Measurements from ENCODE around the gene LILRB4. TPM values are rescaled to one million over a fixed set of nuclear protein-coding genes. Genes with fewer than 3 reads are reported as not detected.

Gene LILRB4
- total and polyA plus RNA-seq, 2 experiments from 2014 or later, result not detected

DNA sequence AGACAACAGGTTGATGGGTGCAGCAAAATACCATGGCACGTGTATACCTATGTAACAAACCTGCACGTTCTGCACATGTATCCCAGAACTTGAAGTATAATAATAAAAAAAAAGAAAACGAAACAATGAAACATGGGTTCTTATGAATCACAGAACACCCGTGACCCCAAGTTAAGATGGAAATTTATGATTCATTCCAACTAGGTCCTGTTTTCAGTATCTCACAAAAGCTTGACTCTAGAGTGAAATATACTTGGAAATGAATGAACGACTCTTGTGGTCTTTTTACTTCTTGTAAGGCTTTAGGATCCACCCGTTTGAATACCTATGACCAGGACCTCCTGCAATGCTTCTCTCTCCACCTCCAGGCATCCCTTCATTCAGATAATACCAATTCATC is 3.5 kb upstream of the LILRB4 start:
- H3K27ac ChIP-seq, result no peak overlapping the region
- H3K36me3 ChIP-seq (ENCODE audit: low read depth), result no peaks in the 10 kb centered on the region
- no peak overlapping the region for H3K4me3 ChIP-seq
- no peaks in the 10 kb centered on the region for H3K9me2 ChIP-seq (ENCODE audit: insufficient read depth)
- in situ Hi-C loops (cut with MboI), result no loop called here
- no peak overlapping the region for H3K9ac ChIP-seq
- no peak for DNase-seq
- H2AFZ ChIP-seq, result no peak overlapping the region
- no peaks in the 10 kb centered on the region for H3K4me1 ChIP-seq (ENCODE audit: insufficient read depth)
- H4K20me1 ChIP-seq (ENCODE audit: insufficient read depth), result no peaks in the 10 kb centered on the region
- no peaks in the 10 kb centered on the region for H3F3A ChIP-seq (ENCODE audit: insufficient read depth)
- WGBS, 2 experiments (ENCODE audit: low coverage in 1 of 2, low lambda C conversion rate in 2 of 2, missing lambda C conversion rate in 2 of 2), result 22% methylated on average over 6 of the region's 6 CpGs
- no peaks in the 10 kb centered on the region for H3K9me3 ChIP-seq (ENCODE audit: low read depth)
- no peaks in the 10 kb centered on the region for H3K79me2 ChIP-seq (ENCODE audit: insufficient read depth)
- no peak for TF ChIP-seq EZH2phosphoT487 (IDR thresholded peaks at IDR 0.05; ENCODE audit: insufficient read depth, low read depth)
- no peak overlapping the region for H3K4me2 ChIP-seq (ENCODE audit: unreplicated experiment)
- no peaks in the 10 kb centered on the region for H3K27me3 ChIP-seq (replicated peaks; ENCODE audit: insufficient read depth)

DNA sequence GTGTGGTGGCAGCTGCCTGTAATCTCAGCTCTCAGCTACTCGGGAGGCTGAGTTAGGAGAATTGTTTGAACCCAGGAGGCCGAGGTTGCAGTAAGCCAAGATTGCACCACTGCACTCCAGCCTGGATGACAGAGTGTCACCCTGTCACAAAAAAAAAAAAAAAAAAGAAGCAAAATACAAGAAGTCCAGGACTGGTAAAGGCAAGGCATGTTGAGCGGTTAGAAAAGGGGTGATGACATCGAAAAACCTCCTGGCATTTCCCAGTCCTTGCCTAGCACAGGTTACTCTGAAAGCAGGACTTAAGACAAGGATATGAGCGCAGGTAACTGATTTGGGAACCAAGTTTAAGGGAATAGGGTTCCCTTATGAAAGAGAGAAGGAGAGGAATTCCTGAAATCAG is 2.5 kb upstream of the LILRB4 start:
- WGBS, 2 experiments (ENCODE audit: low coverage in 1 of 2, low lambda C conversion rate in 2 of 2, missing lambda C conversion rate in 2 of 2), result 19 to 22% methylated on average over 5 of the region's 5 CpGs
- Histone ChIP-seq H3K9me2 (ENCODE audit: insufficient read depth) (no peaks in the 10 kb centered on the region), H2AFZ (no peak overlapping the region), H3K9me3 (ENCODE audit: low read depth) (no peaks in the 10 kb centered on the region), H4K20me1 (ENCODE audit: insufficient read depth) (no peaks in the 10 kb centered on the region), H3K79me2 (ENCODE audit: insufficient read depth) (no peaks in the 10 kb centered on the region), H3K4me3 (no peak overlapping the region), H3K36me3 (ENCODE audit: low read depth) (no peaks in the 10 kb centered on the region), H3F3A (ENCODE audit: insufficient read depth) (no peaks in the 10 kb centered on the region), H3K4me2 (ENCODE audit: unreplicated experiment) (no peak overlapping the region), H3K9ac (no peak overlapping the region), H3K4me1 (ENCODE audit: insufficient read depth) (no peaks in the 10 kb centered on the region), H3K27me3 (replicated peaks; ENCODE audit: insufficient read depth) (no peaks in the 10 kb centered on the region), H3K27ac (no peak overlapping the region)
- in situ Hi-C loops (cut with MboI), result no loop called here
- DNase-seq, result no peak
- no peak for TF ChIP-seq EZH2phosphoT487 (IDR thresholded peaks at IDR 0.05; ENCODE audit: insufficient read depth, low read depth)

DNA sequence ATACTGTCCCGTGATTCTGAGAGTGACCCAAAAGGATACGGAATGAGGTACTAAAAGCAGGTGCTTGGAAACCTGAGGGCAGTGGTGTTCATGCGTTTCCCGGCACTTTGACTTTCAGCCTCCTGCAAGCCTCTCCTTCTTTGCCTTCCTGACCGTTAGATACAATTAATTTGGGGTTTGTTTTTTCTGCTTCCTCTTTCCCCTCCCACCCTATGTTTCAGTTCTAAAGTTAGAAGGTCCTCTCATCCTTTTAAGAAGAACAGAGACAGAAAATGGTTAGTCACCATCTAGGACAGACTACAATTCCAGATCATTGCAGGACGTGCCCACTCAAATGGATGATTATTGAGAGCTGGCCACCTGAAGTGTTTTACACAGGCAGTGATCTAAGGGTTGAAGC is 1.8 kb upstream of the LILRB4 start:
- Histone ChIP-seq H4K20me1 (ENCODE audit: insufficient read depth) (no peaks in the 10 kb centered on the region), H3K79me2 (ENCODE audit: insufficient read depth) (no peaks in the 10 kb centered on the region), H3K36me3 (ENCODE audit: low read depth) (no peaks in the 10 kb centered on the region), H3K27me3 (replicated peaks; ENCODE audit: insufficient read depth) (no peaks in the 10 kb centered on the region), H3K9me3 (ENCODE audit: low read depth) (no peaks in the 10 kb centered on the region), H2AFZ (no peak overlapping the region), H3K4me3 (no peak overlapping the region), H3K9me2 (ENCODE audit: insufficient read depth) (no peaks in the 10 kb centered on the region), H3K9ac (no peak overlapping the region), H3F3A (ENCODE audit: insufficient read depth) (no peaks in the 10 kb centered on the region), H3K4me1 (ENCODE audit: insufficient read depth) (no peaks in the 10 kb centered on the region), H3K27ac (no peak overlapping the region), H3K4me2 (ENCODE audit: unreplicated experiment) (no peak overlapping the region)
- TF ChIP-seq EZH2phosphoT487 (IDR thresholded peaks at IDR 0.05; ENCODE audit: insufficient read depth, low read depth) (no peak), EZH2 (IDR thresholded peaks at IDR 0.05; ENCODE audit: insufficient read depth, poor library complexity, severe bottlenecking) (no peak)
- in situ Hi-C loops (cut with MboI), result no loop called here
- DNase-seq, result no peak
- 27 to 35% methylated on average over 6 of the region's 6 CpGs for WGBS, 2 experiments (ENCODE audit: low coverage in 1 of 2, low lambda C conversion rate in 2 of 2, missing lambda C conversion rate in 2 of 2)

DNA sequence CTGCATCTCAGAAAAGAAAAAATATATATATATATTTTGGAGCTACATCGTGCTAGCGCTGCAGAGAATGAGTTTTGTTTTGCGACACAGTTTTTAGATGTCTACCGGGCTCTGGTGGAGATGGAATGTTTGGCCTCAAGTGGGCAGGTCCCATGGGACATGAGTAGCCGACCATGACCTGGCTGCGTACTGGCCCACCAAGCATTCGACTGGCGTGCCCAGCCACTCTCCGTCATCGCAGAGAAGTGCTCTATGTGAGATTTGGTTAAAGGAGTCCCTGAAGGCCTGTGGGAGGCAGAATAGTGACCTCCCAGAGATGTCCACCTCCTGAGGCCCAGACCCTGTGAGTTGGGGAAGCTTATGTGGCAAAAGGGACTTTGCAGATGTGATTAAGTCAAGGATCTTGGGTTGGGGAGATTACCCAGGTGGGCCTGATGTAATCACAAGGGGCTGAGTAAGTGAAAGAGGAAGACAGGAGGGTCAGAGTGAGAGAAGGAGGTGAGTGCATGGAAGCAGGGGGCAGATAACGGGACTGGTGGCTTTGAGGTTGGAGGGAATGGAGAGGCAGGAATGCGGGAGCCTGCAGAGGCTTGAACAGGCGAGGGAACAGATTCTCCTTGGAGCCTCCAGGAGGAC is 821 bp upstream of the LILRB4 start:
- Histone ChIP-seq H3K4me1 (ENCODE audit: insufficient read depth) (no peaks in the 10 kb centered on the region), H3K9me3 (ENCODE audit: low read depth) (no peaks in the 10 kb centered on the region), H3K4me2 (ENCODE audit: unreplicated experiment) (no peak overlapping the region), H3K79me2 (ENCODE audit: insufficient read depth) (no peaks in the 10 kb centered on the region), H3K9me2 (ENCODE audit: insufficient read depth) (no peaks in the 10 kb centered on the region), H3K27ac (no peak overlapping the region), H3F3A (ENCODE audit: insufficient read depth) (no peaks in the 10 kb centered on the region), H4K20me1 (ENCODE audit: insufficient read depth) (no peaks in the 10 kb centered on the region), H2AFZ (no peak overlapping the region), H3K36me3 (ENCODE audit: low read depth) (no peaks in the 10 kb centered on the region), H3K27me3 (replicated peaks; ENCODE audit: insufficient read depth) (no peaks in the 10 kb centered on the region), H3K9ac (no peak overlapping the region), H3K4me3 (no peak overlapping the region)
- TF ChIP-seq EZH2phosphoT487 (IDR thresholded peaks at IDR 0.05; ENCODE audit: insufficient read depth, low read depth) (no peak), EZH2 (IDR thresholded peaks at IDR 0.05; ENCODE audit: insufficient read depth, poor library complexity, severe bottlenecking) (no peak)
- WGBS, 2 experiments (ENCODE audit: low coverage in 1 of 2, low lambda C conversion rate in 2 of 2, missing lambda C conversion rate in 2 of 2), result 42 to 46% methylated on average over 13 of the region's 13 CpGs
- in situ Hi-C loops (cut with MboI), result no loop called here
- no peak for DNase-seq

DNA sequence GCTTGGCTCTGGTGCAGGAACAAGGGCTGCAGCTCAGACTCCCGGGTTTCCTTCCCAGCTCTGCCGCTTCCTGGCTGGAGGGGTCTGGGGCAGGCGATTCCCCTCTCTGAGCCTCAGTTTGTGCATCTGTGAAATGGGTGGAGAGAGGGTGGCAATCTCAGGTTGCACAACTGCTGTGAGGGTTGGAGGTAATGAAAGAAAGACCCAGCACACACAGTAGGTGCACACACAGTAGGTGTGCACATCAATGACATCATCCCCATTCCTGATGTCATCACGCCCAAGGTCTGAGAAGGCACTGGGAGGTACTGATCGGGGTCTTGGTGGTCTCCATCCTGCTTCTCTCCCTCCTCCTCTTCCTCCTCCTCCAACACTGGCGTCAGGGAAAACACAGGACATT is 2.7 kb downstream of the LILRB4 start:
- Histone ChIP-seq H4K20me1 (ENCODE audit: insufficient read depth) (no peaks in the 10 kb centered on the region), H3K9ac (no peak overlapping the region), H2AFZ (no peak overlapping the region), H3K4me3 (no peak overlapping the region), H3K27me3 (replicated peaks; ENCODE audit: insufficient read depth) (no peaks in the 10 kb centered on the region), H3K9me2 (ENCODE audit: insufficient read depth) (no peaks in the 10 kb centered on the region), H3K36me3 (ENCODE audit: low read depth) (no peaks in the 10 kb centered on the region), H3K4me2 (ENCODE audit: unreplicated experiment) (no peak overlapping the region), H3K9me3 (ENCODE audit: low read depth) (no peaks in the 10 kb centered on the region), H3K27ac (no peak overlapping the region), H3K79me2 (ENCODE audit: insufficient read depth) (no peaks in the 10 kb centered on the region), H3F3A (ENCODE audit: insufficient read depth) (no peaks in the 10 kb centered on the region), H3K4me1 (ENCODE audit: insufficient read depth) (no peaks in the 10 kb centered on the region)
- in situ Hi-C loops (cut with MboI), result no loop called here
- TF ChIP-seq EZH2 (IDR thresholded peaks at IDR 0.05; ENCODE audit: insufficient read depth, poor library complexity, severe bottlenecking), result no peak
- DNase-seq, result no peak
- WGBS, 2 experiments (ENCODE audit: low coverage in 1 of 2, low lambda C conversion rate in 2 of 2, missing lambda C conversion rate in 2 of 2), result 34 to 43% methylated on average over 6 of the region's 6 CpGs
